Activated CD4-positive, alpha-beta T cell treated with anti-CD3 and anti-CD28 coated beads, Interleukin-2, amount 10 ng/mL, durations not matched to agents 7 days and 5 days (primary cell): ENCODE measurements around the gene GATD1. TPM values are rescaled to one million over a fixed set of nuclear protein-coding genes. Genes with fewer than 3 reads are reported as not detected.

ENCODE experiments used
- CTCF ChIA-PET: fragments of 350-600 bp; sonication (Branson Sonifier 250); formaldehyde crosslinking; loops from one replicate; lab custom pipeline; 2021; ENCODE audit warnings: antibody characterized with exemption; lab: Charles Lee
- POLR2A ChIA-PET: fragments of 350-600 bp; sonication (Branson Sonifier 250); formaldehyde crosslinking; loops from one replicate; lab custom pipeline; 2021; ENCODE audit warnings: antibody characterized with exemption; lab: Charles Lee
- DNase-seq: peaks from one replicate; pipeline ENCODE4 v3.0.0-alpha.2; 2020
- H3K27ac Mint-ChIP-seq: one replicate; pipeline ENCODE4 v1.8.0; 2021; ENCODE audit warnings: mild to moderate bottlenecking, moderate library complexity, mixed read lengths
- H3K27me3 Mint-ChIP-seq: one replicate; pipeline ENCODE4 v1.8.0; 2021; ENCODE audit warnings: mixed read lengths
- H3K36me3 Mint-ChIP-seq: one replicate; pipeline ENCODE4 v1.8.0; 2021; ENCODE audit warnings: low read depth, mixed read lengths
- H3K4me1 Mint-ChIP-seq: one replicate; pipeline ENCODE4 v1.8.0; 2021; ENCODE audit warnings: mixed read lengths
- H3K4me3 Mint-ChIP-seq: one replicate; pipeline ENCODE4 v1.8.0; 2021; ENCODE audit warnings: mild to moderate bottlenecking, moderate library complexity, mixed read lengths
- H3K9me3 Mint-ChIP-seq: one replicate; pipeline ENCODE4 v1.8.0; 2021; ENCODE audit warnings: mixed read lengths
- total RNA-seq, 2 experiments: library from RNA; stranded (reverse); gene quantifications; one replicate each; pipeline ENCODE4 v1.2.3, GENCODE V29; 2021

Gene GATD1
- total RNA-seq, 2 experiments from 2014 or later: 58.2 to 62.1 TPM

GRCh38 chr11:809287-810039 is 32.2 kb upstream of the GATD1 start, which contains the start of gene RPLP2:
Gene RPLP2, plus strand, starts transcription at chr11:809967. Its CDS starts 268 bp downstream, at chr11:810235.
- CTCF ChIA-PET: interaction anchor here (1.2 to 2.2 kb wide), 4 partner anchors 8 to 23 kb away, joined by 4 to 12 read pairs (median 5); partner anchors contain the start of gene PNPLA2
- Mint-ChIP-seq H3K27ac (peak within 1 kb of the TSS; percentile 98), H3K4me1 (peaks cover 46% of the 10 kb centered on the region), H3K36me3 (peaks cover 26% of the 10 kb centered on the region), H3K27me3 (no peaks in the 10 kb centered on the region), H3K9me3 (no peaks in the 10 kb centered on the region), H3K4me3 (peak within 1 kb of the TSS; percentile 90)
- peak; percentile 98 for DNase-seq
- POLR2A ChIA-PET: interaction anchor here (0.5 to 0.8 kb wide), 2 partner anchors 10 to 505 kb away, joined by 3 to 4 read pairs; no protein-coding TSS in a partner anchor

- H3K4me1 Mint-ChIP-seq: peaks cover 46% of the 10 kb centered on the region
- ChIA-PET POLR2A (no interaction called here), CTCF (interaction anchor here (0.6 to 2.2 kb wide), 7 partner anchors 8 to 25 kb away, joined by 3 to 12 read pairs (median 6); partner anchors contain the start of gene PNPLA2)
- H3K36me3 Mint-ChIP-seq: peaks cover 28% of the 10 kb centered on the region
- H3K9me3 Mint-ChIP-seq: no peaks in the 10 kb centered on the region
- no peaks in the 10 kb centered on the region for H3K27me3 Mint-ChIP-seq
- H3K27ac Mint-ChIP-seq: peak overlapping the region; percentile 98
- DNase-seq: peak; percentile 40
- H3K4me3 Mint-ChIP-seq: peak overlapping the region; percentile 90
Measured at GRCh38 chr11:808427-809286, 31.4 kb upstream of the GATD1 start.

- CTCF ChIA-PET: interaction anchor here (1.0 to 1.8 kb wide), 4 partner anchors 13 to 286 kb away, joined by 3 to 7 read pairs (median 4); partner anchors contain the start of genes IRF7 and PNPLA2
Measured at GRCh38 chr11:804599-804964, 27.3 kb upstream of the GATD1 start.

GRCh38 chr11:803770-804598 is 26.7 kb upstream of the GATD1 start:
- POLR2A ChIA-PET: no interaction called here
- Mint-ChIP-seq H3K4me3 (peak overlapping the region; percentile 81), H3K27ac (peak overlapping the region; percentile 79), H3K4me1 (peaks cover 27% of the 10 kb centered on the region), H3K36me3 (peaks cover 12% of the 10 kb centered on the region), H3K9me3 (no peaks in the 10 kb centered on the region), H3K27me3 (no peaks in the 10 kb centered on the region)
- CTCF ChIA-PET: interaction anchor here (1.0 to 1.8 kb wide), 5 partner anchors 12 to 285 kb away, joined by 3 to 7 read pairs (median 4); partner anchors contain the start of genes IRF7 and PNPLA2
- no peak for DNase-seq

More at GRCh38 chr11:804599-804964, 27.3 kb upstream of the GATD1 start:
- peak overlapping the region; percentile 81 for H3K4me3 Mint-ChIP-seq
- no peaks in the 10 kb centered on the region for H3K9me3 Mint-ChIP-seq
- DNase-seq: no peak
- peak overlapping the region; percentile 79 for H3K27ac Mint-ChIP-seq
- POLR2A ChIA-PET: no interaction called here
- peaks cover 12% of the 10 kb centered on the region for H3K36me3 Mint-ChIP-seq
- peaks cover 27% of the 10 kb centered on the region for H3K4me1 Mint-ChIP-seq
- H3K27me3 Mint-ChIP-seq: no peaks in the 10 kb centered on the region

GRCh38 chr11:803467-803742 is 26.1 kb upstream of the GATD1 start:
- ChIA-PET CTCF (interaction anchor here (1.3 to 1.8 kb wide), 2 partner anchors 12 to 14 kb away, joined by 4 to 7 read pairs; partner anchors contain the start of gene PNPLA2), POLR2A (no interaction called here)
- Mint-ChIP-seq H3K27me3 (no peaks in the 10 kb centered on the region), H3K27ac (no peak overlapping the region), H3K4me3 (peak overlapping the region; percentile 81), H3K4me1 (peaks cover 21% of the 10 kb centered on the region), H3K9me3 (no peaks in the 10 kb centered on the region), H3K36me3 (peaks cover 12% of the 10 kb centered on the region)
- no peak for DNase-seq

- Mint-ChIP-seq H3K27ac (no peak overlapping the region), H3K36me3 (peaks cover 11% of the 10 kb centered on the region), H3K9me3 (no peaks in the 10 kb centered on the region), H3K4me1 (peaks cover 16% of the 10 kb centered on the region), H3K27me3 (no peaks in the 10 kb centered on the region), H3K4me3 (peak overlapping the region; percentile 81)
- ChIA-PET POLR2A (no interaction called here), CTCF (interaction anchor here (1.3 kb wide), 1 partner anchor 11 kb away, joined by 4 read pairs; no protein-coding TSS in a partner anchor)
- DNase-seq: no peak
Measured at GRCh38 chr11:802693-803466, 25.6 kb upstream of the GATD1 start.

GRCh38 chr11:802018-802617 is 24.8 kb upstream of the GATD1 start:
- peak overlapping the region; percentile 36 for H3K4me3 Mint-ChIP-seq
- ChIA-PET POLR2A (no interaction called here), CTCF (no interaction called here)

GRCh38 chr11:801097-801780 is 24.0 kb upstream of the GATD1 start:
- Mint-ChIP-seq H3K4me1 (peaks cover 21% of the 10 kb centered on the region), H3K27me3 (no peaks in the 10 kb centered on the region), H3K4me3 (no peak overlapping the region), H3K9me3 (no peaks in the 10 kb centered on the region), H3K36me3 (peaks cover 9% of the 10 kb centered on the region), H3K27ac (no peak overlapping the region)
- DNase-seq: no peak
- ChIA-PET POLR2A (no interaction called here), CTCF (interaction anchor here (1.6 kb wide), 1 partner anchor 8 kb away, joined by 4 read pairs; no protein-coding TSS in a partner anchor)

More at GRCh38 chr11:802018-802617, 24.8 kb upstream of the GATD1 start:
- Mint-ChIP-seq H3K4me1 (peaks cover 17% of the 10 kb centered on the region), H3K27ac (no peak overlapping the region), H3K9me3 (no peaks in the 10 kb centered on the region), H3K36me3 (peaks cover 9% of the 10 kb centered on the region), H3K27me3 (no peaks in the 10 kb centered on the region)
- no peak for DNase-seq

- ChIA-PET CTCF (interaction anchor here (1.6 kb wide), 1 partner anchor 8 kb away, joined by 4 read pairs; no protein-coding TSS in a partner anchor), POLR2A (no interaction called here)
- peaks cover 20% of the 10 kb centered on the region for H3K4me1 Mint-ChIP-seq
- peaks cover 9% of the 10 kb centered on the region for H3K36me3 Mint-ChIP-seq
- no peaks in the 10 kb centered on the region for H3K9me3 Mint-ChIP-seq
- DNase-seq: no peak
- H3K27ac Mint-ChIP-seq: no peak overlapping the region
- H3K27me3 Mint-ChIP-seq: no peaks in the 10 kb centered on the region
- no peak overlapping the region for H3K4me3 Mint-ChIP-seq
Measured at GRCh38 chr11:800473-800872, 23.2 kb upstream of the GATD1 start.

GRCh38 chr11:799641-800316 is 22.5 kb upstream of the GATD1 start:
- DNase-seq: no peak
- H3K4me3 Mint-ChIP-seq: no peak overlapping the region
- H3K4me1 Mint-ChIP-seq: peaks cover 23% of the 10 kb centered on the region
- H3K27me3 Mint-ChIP-seq: no peaks in the 10 kb centered on the region
- ChIA-PET CTCF (interaction anchor here (1.6 kb wide), 1 partner anchor 9 kb away, joined by 4 read pairs; no protein-coding TSS in a partner anchor), POLR2A (no interaction called here)
- H3K27ac Mint-ChIP-seq: no peak overlapping the region
- peaks cover 9% of the 10 kb centered on the region for H3K36me3 Mint-ChIP-seq
- H3K9me3 Mint-ChIP-seq: no peaks in the 10 kb centered on the region
